SKM-1 (cell line): ENCODE data around the gene AGRP.

Source experiments
- DNase-seq: peaks from one replicate; lab custom pipeline; 2025; ENCODE audit not compliant: unreplicated experiment; lab: John Stamatoyannopoulos, UW

AGRP gene

GRCh38 chr16:67445913-67446907, 37.1 kb downstream of the AGRP start:
- no peak for DNase-seq

- DNase-seq: no peak
These were observed 37.9 kb downstream of the AGRP start for GRCh38 chr16:67445441-67445912.

GRCh38 chr16:67445126-67445426, 38.3 kb downstream of the AGRP start:
- DNase-seq: no peak

- DNase-seq: no peak
These were observed 38.9 kb downstream of the AGRP start for GRCh38 chr16:67444259-67445125.

GRCh38 chr16:67443265-67443664, 40.1 kb downstream of the AGRP start:
- DNase-seq: no peak

- no peak for DNase-seq
These were observed 40.6 kb downstream of the AGRP start for GRCh38 chr16:67442581-67443255.

- no peak for DNase-seq
These were observed 41.4 kb downstream of the AGRP start for GRCh38 chr16:67441907-67442306.

- DNase-seq: no peak
These were observed 42.0 kb downstream of the AGRP start for GRCh38 chr16:67441271-67441753.

GRCh38 chr16:67438824-67439393, 44.4 kb downstream of the AGRP start:
- DNase-seq: no peak

GRCh38 chr16:67438098-67438791, 45.1 kb downstream of the AGRP start:
- DNase-seq: no peak

- no peak for DNase-seq
These were observed 45.8 kb downstream of the AGRP start for GRCh38 chr16:67437513-67437912.

- no peak for DNase-seq
These were observed 46.6 kb downstream of the AGRP start for GRCh38 chr16:67436640-67437193.

- DNase-seq: no peak
These were observed 47.6 kb downstream of the AGRP start for GRCh38 chr16:67435758-67436164.

GRCh38 chr16:67433131-67433719, 50.1 kb downstream of the AGRP start:
- no peak for DNase-seq
